ENCODE data around the gene ZBED2.

ZBED2 gene

GRCh38 chr3:111604119-111604518 lies 9.0 kb upstream of the ZBED2 start:
- DNase-seq (ENCODE audit: extremely low read depth in 1 of 2, low read depth in 1 of 2): no peak

GRCh38 chr3:111603679-111604078 lies 8.5 kb upstream of the ZBED2 start:
- no peak for DNase-seq (ENCODE audit: extremely low read depth in 1 of 2, low read depth in 1 of 2)

GRCh38 chr3:111601810-111602209 lies 6.7 kb upstream of the ZBED2 start:
- DNase-seq (ENCODE audit: extremely low read depth in 1 of 2, low read depth in 1 of 2): no peak

GRCh38 chr3:111598552-111598951 lies 3.4 kb upstream of the ZBED2 start:
- DNase-seq (ENCODE audit: extremely low read depth in 1 of 2, low read depth in 1 of 2): no peak

DNA sequence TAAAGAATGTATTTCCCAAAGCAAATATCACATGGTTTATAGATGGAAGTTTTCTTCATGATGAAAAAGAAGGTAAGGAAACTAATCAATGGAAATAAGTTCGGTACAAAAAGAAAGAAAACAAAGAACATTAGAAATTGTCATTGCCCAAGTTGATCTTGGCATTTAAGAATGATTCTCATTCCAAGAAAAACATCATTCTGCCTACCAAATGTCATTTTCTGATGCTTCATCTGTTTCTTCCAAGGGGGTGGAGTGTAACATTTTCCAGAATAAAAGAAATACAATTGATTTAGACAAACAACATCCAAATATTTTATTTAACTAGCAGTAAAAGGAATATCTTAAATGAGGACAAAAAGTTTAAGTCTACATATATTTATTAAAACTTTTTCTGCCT lies 3.0 kb upstream of the ZBED2 start:
- DNase-seq (ENCODE audit: extremely low read depth in 1 of 2, low read depth in 1 of 2): no peak

DNA sequence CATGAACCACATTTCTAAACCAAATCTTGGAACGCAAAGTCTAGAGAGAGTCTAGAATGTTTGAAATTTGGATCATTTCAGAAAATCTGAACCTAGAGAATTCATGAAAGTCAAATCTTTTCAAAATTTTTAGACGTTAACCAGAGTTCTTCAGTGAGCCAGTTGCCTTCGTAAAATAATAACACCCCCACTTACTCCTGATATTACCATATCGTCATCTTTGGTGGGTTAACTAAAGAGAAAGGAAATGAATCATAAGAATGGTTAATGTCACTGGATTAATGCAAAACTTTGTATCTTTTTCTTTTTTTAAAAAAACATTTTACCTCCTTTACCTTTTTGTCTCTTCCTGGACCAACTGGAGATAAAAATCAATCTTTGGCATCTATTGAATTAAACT lies 1.2 kb upstream of the ZBED2 start:
- DNase-seq (ENCODE audit: extremely low read depth in 1 of 2, low read depth in 1 of 2): no peak

GRCh38 chr3:111594781-111595180 lies 365 bp downstream of the ZBED2 start:
- no peak for DNase-seq (ENCODE audit: extremely low read depth in 1 of 2, low read depth in 1 of 2)

- no peak for DNase-seq (ENCODE audit: extremely low read depth in 1 of 2, low read depth in 1 of 2)
Observed at GRCh38 chr3:111594205-111594604, 941 bp downstream of the ZBED2 start.

DNA sequence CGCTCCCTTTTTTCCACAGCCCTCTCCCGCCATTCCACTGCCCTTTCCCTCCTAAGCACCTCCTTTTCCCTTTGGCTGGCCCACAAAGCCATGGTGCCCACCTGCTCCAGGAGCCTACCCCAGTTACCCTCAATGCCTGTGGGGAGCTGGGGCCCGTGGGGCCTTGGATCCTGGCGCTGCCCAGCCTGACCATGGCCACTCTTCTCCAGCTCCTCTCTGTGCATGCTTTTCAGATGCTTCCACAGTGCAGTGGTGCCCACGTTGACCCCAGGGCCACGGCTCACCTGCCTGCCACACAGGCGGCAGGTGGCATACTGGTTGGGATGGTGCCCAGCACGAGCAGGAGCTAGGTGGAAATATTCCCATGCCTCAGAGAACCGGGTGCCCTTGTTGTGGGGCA lies 1.5 kb downstream of the ZBED2 start:
- no peak for DNase-seq (ENCODE audit: extremely low read depth in 1 of 2, low read depth in 1 of 2)

DNA sequence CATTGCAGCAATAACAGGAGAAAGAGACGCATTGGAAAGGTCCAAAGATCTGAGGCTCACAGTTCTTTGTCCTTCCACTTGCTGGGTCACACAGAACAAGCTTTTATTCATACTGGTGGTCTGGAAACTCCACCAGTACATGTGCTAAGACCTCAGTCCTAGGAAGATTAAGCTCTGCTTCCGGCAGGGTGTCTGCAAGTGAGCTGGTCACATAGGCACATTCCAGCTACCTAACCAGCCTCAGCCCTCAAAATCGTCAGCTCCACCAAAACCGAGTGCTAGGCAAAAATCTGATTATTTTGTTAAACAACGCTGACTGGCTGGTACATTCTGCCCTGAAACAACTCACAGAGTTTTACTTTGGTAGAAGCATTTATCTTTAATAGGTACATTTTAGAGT lies 2.2 kb downstream of the ZBED2 start:
- DNase-seq (ENCODE audit: extremely low read depth in 1 of 2, low read depth in 1 of 2): no peak

DNA sequence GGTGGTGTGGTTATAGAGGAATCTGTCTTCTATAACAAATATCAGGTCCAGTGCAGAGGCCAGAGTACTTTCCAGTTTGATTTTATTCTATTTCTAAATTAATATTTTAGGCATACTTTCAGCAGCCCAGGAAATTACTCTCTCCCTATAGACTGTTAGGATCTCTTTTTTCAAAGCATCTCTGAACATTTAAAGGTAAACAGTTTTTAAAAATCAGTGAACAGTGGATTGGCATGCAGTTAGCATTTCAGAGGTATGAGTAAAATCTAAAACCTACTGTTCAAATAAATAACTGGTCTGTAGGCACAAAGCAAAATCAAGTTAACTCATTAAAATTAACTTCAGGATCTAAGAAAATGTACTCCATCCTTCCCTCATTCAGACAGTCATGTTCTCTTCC lies 3.0 kb downstream of the ZBED2 start:
- DNase-seq (ENCODE audit: extremely low read depth in 1 of 2, low read depth in 1 of 2): no peak

DNA sequence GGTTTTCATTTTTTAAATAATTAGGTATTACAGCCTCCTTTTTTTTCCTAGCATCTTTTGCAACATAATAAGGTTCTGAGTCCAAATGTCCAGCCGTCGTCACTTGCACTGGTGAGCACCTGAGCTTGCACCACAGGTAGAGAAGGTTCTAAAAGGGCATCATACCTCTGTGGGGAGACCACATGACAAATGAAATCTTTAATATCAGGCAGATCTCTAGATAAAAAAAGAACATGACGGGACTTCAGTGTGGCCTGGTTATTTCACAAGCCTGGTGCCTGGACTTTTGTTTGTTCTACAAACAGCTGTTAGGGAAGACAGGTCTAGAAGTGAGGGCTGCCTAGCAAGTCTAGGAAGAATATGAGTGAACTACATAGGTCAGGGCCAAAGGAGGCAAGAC lies 3.6 kb downstream of the ZBED2 start:
- no peak for DNase-seq (ENCODE audit: extremely low read depth in 1 of 2, low read depth in 1 of 2)

- DNase-seq (ENCODE audit: extremely low read depth in 1 of 2, low read depth in 1 of 2): no peak
Observed at GRCh38 chr3:111590143-111590491, 5.0 kb downstream of the ZBED2 start.

DNA sequence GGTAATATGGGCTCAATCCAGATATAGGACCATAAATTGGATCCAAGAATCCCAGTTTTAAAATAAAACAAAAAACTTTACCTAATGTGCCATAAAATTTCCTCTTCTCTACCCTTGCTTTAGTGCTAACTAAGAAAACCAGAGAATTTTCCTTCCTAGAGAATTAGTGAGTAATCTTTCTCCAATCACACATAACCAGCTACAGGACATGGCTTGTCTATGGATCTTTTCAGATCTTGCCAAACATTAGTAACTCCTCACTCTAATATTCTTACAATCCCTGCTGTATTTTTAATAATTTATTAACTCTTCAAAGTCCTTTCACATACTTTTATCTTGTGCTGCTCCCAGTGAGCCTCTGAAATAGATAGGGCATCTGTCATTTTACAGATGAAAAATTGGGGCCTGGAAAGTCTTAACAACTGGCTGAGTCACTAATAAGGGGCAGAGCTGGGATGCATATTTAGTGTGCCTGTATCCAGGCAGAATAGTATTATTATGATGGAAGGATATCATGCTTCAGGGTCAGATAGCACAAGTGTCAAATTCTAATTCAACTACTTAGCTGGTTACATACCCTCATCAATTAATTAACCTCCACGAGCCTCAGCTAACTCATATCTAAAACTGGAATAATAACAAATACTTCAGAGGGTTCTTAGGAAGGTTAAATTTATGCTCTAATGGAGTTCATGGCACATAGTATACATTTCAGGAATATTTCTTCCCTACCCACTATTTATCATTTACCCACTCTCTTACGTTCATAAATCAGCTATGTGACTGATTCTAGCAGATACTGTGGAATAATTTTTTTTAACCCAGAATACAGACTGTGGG lies 5.6 kb downstream of the ZBED2 start:
- DNase-seq (ENCODE audit: extremely low read depth in 1 of 2, low read depth in 1 of 2): no peak

DNA sequence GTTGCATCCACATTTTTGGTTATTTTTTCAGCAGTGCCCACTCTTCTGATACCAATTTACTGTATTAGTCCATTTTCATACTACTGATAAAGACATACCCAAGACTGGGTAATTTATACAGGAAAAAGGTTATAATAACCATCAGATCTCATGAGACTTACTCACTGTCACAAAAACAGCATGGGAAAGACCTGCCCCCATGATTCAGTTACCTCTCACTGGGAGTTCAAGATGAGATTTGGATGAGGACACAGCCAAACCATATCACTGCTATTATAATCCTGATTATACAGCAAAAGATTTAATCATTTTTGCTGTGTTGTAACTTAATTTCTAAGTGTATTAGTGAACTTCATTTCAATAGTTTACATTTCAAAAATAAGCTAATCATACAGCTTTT lies 6.6 kb downstream of the ZBED2 start:
- no peak for DNase-seq (ENCODE audit: extremely low read depth in 1 of 2, low read depth in 1 of 2)

DNA sequence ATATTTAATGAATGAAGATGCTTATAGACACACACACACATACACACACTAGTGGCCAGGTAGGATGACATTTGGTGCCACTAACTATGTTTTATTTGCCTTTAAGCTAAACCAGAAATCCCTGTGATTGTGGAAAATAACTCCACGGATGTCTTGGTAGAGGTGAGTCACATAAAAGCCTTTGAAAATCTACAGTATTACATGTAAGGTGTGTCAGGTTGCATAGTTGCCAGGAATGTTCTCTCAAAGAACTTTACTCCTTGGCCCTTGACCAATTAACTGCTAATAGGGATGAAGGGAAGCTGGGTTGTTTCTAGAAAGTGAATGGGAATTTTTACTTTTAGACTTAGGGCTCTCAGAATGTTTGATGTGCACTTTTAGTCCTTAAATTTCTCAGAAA lies 9.9 kb downstream of the ZBED2 start:
- no peak for DNase-seq (ENCODE audit: extremely low read depth in 1 of 2, low read depth in 1 of 2)

DNA sequence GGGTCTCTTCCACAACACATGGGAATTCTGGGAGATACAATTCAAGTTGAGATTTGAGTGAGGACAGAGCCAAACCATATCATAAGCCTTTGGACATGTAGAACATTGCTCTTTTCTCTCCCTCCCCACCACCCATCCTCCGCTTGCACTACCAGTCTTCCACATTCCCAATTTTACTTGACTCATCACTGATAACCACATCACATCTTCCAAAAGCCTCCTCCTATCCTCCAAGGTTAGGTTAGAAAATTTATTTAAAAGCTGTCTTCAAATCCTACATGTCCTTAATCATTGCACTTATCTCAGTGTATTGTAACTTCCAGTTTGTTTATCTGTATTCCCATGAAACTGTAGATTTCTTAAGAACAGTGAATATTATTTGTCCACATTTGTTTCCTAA lies 10.4 kb downstream of the ZBED2 start:
- DNase-seq (ENCODE audit: extremely low read depth in 1 of 2, low read depth in 1 of 2): no peak

- no peak for DNase-seq (ENCODE audit: extremely low read depth in 1 of 2, low read depth in 1 of 2)
Observed at GRCh38 chr3:111582120-111582474, 13.0 kb downstream of the ZBED2 start.

DNA sequence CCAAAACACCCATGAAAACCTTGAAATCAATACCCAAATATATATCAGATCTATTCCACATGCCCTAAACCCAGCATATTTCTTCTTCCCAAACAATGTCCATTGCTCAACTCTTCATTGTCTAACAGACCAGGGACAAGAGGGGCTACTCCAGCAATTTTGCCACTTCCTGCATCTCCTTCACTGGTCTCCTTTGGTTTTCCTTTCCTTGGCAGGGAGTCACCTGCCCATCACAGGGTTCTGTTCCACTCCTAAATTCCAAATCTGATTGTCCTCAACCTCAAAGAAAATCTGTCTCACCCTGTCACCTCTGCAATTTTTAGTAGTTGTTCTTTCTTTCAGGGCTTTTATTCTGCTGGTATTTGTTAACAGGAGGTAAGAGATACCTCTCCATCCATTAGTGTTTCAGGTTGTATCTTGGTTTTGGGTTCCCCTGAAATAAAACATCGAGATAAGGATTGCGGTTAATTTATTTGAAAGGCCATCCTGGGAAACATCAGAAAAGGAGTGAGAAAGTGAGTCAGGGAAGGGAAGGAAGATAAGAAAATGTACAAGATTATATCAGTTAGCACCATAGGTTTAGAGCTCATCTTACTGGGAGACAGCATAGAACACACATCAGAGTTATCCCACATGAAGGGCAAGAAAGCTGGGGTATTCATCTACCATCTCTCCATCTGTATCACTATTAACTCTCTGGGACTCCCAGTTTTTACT lies 13.6 kb downstream of the ZBED2 start:
- DNase-seq (ENCODE audit: extremely low read depth in 1 of 2, low read depth in 1 of 2): no peak

DNA sequence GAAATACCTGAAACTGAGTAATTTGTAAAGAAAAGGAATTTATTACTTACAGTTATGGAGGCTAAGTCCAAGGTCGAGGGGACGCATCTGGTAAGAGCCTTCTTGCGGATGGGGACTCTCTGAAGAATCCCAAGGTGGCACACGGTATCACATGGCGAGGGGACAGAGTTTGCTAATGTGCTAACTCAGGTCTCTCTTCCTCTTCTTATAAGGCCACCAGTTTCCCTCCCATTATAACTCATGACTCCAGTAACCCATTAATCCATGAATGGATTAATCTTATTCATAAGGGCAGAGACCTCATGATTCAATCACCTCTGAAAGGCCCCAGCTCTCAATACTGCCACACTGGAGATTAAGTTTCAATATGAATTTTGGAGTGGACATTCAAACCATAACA lies 15.7 kb downstream of the ZBED2 start:
- no peak for DNase-seq (ENCODE audit: extremely low read depth in 1 of 2, low read depth in 1 of 2)

GRCh38 chr3:111578867-111579266 lies 16.3 kb downstream of the ZBED2 start:
- DNase-seq (ENCODE audit: extremely low read depth in 1 of 2, low read depth in 1 of 2): no peak

DNA sequence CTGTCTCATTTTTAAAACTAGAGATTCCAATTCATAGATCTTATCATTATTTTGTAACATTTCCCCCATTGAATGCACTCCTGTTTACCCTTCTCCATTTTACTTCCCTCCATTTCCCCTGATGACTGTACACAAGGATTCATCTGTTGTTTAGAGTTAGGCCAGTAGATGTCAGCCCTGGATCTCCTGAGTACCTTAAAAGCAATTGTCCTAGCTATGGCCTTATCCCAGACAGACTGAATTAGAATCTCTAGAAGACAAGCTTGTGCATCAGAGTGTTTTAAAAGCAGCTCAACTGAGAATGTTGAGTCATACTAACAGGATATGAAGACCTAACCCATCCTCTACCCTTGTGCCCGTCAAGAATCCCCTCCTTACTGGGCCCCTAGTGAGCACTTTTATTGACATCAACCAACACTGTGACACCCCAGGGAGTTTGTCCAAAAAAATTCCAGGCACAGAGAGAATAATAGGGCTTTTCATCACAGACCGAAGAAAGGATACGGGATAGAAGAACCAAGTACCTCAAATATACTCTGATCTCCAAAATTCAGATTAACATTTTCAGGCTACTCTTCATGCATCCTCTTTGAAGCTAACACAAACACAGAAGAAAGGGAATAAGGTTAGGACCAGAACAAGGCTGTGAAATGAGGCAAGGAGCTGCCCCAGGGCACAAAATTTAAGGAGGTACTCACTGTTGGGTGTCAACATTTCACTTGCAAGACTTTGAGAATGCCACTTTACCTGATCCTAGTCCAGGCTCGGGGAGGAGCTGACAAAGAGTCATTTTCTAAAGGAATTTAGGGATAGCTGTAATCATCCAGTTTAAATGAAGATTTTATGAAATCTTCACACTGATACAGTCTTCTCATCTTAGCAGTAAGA lies 17.1 kb downstream of the ZBED2 start:
- no peak for DNase-seq (ENCODE audit: extremely low read depth in 1 of 2, low read depth in 1 of 2)

Measured in activated CD8-positive, alpha-beta memory T cell treated with anti-CD3 and anti-CD28 coated beads for 1 hour (primary cell).